ENCODE data around the gene RNF217.

DNA sequence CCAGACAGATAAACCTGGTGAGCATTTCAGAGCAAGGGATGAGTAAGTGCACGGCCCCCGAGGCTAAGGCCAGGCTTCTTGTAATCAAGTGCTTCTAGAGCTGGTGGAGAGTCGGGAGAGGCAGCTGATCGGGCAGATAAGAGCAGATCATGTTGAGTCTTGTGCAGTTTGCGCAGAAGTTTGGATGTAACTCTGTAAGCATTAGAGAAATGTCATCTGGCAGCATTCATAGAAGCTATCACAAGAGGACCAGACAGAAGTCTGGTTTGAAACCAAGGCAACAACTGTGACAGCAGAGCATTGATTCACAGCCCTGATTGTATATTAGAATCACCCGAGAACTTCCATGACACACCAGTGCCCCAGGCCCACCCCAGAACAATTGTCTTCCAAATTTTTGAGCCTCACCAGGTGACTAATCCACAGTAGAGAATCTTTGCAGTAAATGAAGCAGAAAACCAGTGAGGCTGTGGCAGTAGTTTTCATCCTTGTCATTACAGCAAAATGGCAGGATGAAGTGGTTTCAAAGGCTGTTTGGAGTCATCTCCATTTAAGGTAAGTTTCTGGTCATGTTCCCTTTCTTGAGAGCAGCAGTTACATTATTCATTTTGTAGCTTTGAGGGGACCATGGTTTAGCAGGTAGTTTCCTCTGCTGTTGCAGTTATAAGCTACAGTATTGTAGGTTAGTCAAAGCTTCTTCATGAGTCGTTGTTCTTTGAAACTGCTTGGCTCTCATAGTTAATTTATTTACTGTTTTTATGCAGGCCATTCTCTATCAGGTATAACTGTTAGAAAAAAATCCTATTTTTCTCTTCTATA lies 84.1 kb downstream of the RNF217 start:
- TF ChIP-seq, protein P1, sequence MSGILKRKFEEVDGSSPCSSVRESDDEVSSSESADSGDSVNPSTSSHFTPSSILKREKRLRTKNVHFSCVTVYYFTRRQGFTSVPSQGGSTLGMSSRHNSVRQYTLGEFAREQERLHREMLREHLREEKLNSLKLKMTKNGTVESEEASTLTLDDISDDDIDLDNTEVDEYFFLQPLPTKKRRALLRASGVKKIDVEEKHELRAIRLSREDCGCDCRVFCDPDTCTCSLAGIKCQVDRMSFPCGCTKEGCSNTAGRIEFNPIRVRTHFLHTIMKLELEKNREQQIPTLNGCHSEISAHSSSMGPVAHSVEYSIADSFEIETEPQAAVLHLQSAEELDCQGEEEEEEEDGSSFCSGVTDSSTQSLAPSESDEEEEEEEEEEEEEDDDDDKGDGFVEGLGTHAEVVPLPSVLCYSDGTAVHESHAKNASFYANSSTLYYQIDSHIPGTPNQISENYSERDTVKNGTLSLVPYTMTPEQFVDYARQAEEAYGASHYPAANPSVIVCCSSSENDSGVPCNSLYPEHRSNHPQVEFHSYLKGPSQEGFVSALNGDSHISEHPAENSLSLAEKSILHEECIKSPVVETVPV (CRISPR knock-in tag; IDR thresholded peaks at IDR 0.05): no peak
- TF ChIP-seq, protein P2, sequence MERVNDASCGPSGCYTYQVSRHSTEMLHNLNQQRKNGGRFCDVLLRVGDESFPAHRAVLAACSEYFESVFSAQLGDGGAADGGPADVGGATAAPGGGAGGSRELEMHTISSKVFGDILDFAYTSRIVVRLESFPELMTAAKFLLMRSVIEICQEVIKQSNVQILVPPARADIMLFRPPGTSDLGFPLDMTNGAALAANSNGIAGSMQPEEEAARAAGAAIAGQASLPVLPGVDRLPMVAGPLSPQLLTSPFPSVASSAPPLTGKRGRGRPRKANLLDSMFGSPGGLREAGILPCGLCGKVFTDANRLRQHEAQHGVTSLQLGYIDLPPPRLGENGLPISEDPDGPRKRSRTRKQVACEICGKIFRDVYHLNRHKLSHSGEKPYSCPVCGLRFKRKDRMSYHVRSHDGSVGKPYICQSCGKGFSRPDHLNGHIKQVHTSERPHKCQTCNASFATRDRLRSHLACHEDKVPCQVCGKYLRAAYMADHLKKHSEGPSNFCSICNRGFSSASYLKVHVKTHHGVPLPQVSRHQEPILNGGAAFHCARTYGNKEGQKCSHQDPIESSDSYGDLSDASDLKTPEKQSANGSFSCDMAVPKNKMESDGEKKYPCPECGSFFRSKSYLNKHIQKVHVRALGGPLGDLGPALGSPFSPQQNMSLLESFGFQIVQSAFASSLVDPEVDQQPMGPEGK (CRISPR knock-in tag; IDR thresholded peaks at IDR 0.05; ENCODE audit: borderline replicate concordance): no peak
- no peak for TF ChIP-seq GLIS3 (CRISPR knock-in tag; IDR thresholded peaks at IDR 0.05)
- no peak for TF ChIP-seq ZNF565 (CRISPR knock-in tag; conservative IDR thresholded peaks at IDR 0.05; ENCODE audit: low read depth)
- no peak for TF ChIP-seq ARNTL (CRISPR knock-in tag; IDR thresholded peaks at IDR 0.05; ENCODE audit: borderline replicate concordance, low read depth)
- no peak for TF ChIP-seq RARB (CRISPR knock-in tag; IDR thresholded peaks at IDR 0.05)
- no peak for TF ChIP-seq OSR1 (CRISPR knock-in tag; IDR thresholded peaks at IDR 0.05)
- no peak for TF ChIP-seq CSDC2 (CRISPR knock-in tag; IDR thresholded peaks at IDR 0.05)
- no peak for TF ChIP-seq ESRRG (CRISPR knock-in tag; IDR thresholded peaks at IDR 0.05)
- TF ChIP-seq ZNF8 (CRISPR knock-in tag; IDR thresholded peaks at IDR 0.05): no peak
- no peak for TF ChIP-seq ZC3H10 (CRISPR knock-in tag; IDR thresholded peaks at IDR 0.05)

Measured in SK-N-SH treated with all-trans-retinoic acid at 6 μM for 48 hours (cell line).